NCI-H460 (cell line): ENCODE results near the gene SLC25A17. TPM values are rescaled to one million over a fixed set of nuclear protein-coding genes. Genes with fewer than 3 reads are reported as not detected.
"Not testable (repeated sequence)": the region's sequence is repeated elsewhere in the genome, so short reads cannot be mapped to it uniquely, and the experiment has no call there.

ENCODE experiments used
- DNase-seq: peaks from one replicate; pipeline ENCODE4 v3.0.0-alpha.2; 2016; ENCODE audit warnings: low read depth; ENCODE audit errors: extremely low read depth
- polyA plus RNA-seq: library from polyadenylated mRNA; depleted of rRNA; stranded (reverse); fragments of >200 nt; gene quantifications from 2 replicates; pipeline ENCODE4 v1.2.3, GENCODE V29; 2014; cell fraction: nucleus; rRNA removed
- total RNA-seq: library from RNA; depleted of rRNA; stranded (reverse); fragments of >200 nt; shearing (Covaris generic); gene quantifications from 2 replicates; pipeline ENCODE4 v1.2.3, GENCODE V29; 2014; rRNA removed

SLC25A17 gene, protein sequence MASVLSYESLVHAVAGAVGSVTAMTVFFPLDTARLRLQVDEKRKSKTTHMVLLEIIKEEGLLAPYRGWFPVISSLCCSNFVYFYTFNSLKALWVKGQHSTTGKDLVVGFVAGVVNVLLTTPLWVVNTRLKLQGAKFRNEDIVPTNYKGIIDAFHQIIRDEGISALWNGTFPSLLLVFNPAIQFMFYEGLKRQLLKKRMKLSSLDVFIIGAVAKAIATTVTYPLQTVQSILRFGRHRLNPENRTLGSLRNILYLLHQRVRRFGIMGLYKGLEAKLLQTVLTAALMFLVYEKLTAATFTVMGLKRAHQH
- 35.9 and 36.8 TPM in 2 replicates for total RNA-seq
- polyA plus RNA-seq = 38.6 and 43.1 TPM in 2 replicates

DNA sequence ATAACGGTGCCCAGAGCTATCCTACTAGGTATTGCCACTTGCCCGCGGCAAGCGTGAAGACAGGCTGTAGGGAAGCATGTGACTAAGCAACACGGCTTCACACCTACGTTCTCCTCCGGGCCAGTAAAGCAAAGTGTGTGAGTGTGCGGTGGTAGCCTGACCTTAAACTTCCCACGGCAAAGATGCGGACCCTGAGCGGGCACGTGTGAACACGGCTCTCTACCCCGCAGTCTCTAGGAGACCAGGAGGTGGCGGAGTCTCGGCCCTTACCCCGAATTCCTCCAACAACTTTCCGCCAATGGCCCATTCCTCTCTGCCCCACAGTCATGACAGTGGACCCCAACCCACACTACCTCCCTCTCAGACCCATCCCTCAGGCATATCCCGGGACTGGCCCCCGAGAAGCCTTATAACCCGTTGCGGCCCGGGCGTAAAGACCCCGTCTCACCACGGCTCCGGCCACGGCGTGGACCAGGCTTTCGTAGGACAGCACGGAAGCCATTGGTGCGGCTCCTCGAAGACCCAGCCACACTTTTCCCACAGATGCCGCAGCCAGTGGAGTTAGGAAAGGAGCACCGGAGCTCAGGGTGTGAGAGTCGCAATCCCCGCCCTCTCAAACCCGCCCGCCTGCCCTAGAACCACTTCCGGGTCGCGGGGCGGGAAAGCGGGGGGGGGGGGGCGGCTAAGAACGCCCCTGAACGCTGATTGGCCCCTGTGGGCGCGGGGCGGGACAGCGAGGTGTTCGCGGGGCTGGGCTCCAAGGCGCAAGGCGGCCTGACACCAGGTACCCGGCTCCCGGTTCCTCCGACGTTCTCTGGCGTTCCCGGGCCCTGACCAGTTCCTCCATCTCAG, at the start of gene SLC25A17:
TSS of gene SLC25A17 (minus strand) at position 600 of the 852 bp plus-strand sequence. CDS start at position 502, 98 bp downstream.
- peak; percentile 73 for DNase-seq

DNA sequence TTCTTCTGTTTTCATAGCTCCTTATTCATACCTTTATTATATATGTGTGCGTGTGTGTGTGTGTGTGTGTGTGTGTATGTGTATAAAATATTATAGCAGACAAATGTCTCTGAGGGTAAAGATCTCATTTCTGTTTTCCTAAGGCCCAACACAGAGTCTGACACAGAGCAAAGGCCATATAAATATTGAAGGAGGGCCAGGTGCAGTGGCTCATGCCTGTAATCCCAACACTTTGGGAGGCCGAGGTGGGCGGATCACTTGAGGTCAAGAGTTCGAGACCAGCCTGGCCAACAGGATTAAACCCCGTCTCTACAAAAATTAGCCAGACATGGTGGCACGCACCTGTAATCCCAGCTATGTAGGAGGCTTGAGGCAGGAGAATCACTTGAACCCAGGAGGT, 49.2 kb upstream of the SLC25A17 start:
- not testable (repeated sequence) for DNase-seq

DNA sequence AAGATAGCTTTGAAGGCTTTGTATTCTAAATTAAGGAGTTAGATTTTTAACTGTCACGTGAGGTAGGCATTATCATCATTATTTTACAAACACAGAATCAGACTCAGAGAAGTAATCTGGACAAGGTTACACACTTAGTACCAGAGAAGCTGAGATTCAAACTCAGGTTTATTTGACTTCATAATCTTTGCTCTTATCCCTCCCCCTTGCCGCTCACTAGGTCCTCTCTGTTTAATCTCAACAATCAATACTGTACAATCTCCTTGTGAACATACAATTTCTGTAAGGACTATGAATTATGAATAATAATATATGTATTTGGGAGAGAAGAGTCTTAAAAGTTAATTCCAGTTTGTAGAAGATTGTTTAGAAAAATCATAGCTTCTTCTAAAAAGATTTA, 48.0 kb upstream of the SLC25A17 start:
- no peak for DNase-seq

GRCh38 chr22:40862537-40862936, 43.4 kb upstream of the SLC25A17 start:
- DNase-seq = no peak

GRCh38 chr22:40862013-40862412, 42.9 kb upstream of the SLC25A17 start, which contains the start of gene DNAJB7:
TSS of gene DNAJB7 (minus strand) at chr22:40862113. CDS start at chr22:40861994, 119 bp downstream.
- no peak for DNase-seq

- no peak for DNase-seq
These were observed 38.2 kb upstream of the SLC25A17 start for GRCh38 chr22:40857309-40857855.

GRCh38 chr22:40856513-40857308, 37.6 kb upstream of the SLC25A17 start, which contains the start of the genes ST13 and XPNPEP3:
TSS of gene ST13 (minus strand) at chr22:40856639. CDS start at chr22:40856540, 99 bp downstream.
TSS of gene XPNPEP3 (plus strand) at chr22:40857148. CDS start at chr22:40857182, 34 bp downstream.
- DNase-seq = peak; percentile 91

DNA sequence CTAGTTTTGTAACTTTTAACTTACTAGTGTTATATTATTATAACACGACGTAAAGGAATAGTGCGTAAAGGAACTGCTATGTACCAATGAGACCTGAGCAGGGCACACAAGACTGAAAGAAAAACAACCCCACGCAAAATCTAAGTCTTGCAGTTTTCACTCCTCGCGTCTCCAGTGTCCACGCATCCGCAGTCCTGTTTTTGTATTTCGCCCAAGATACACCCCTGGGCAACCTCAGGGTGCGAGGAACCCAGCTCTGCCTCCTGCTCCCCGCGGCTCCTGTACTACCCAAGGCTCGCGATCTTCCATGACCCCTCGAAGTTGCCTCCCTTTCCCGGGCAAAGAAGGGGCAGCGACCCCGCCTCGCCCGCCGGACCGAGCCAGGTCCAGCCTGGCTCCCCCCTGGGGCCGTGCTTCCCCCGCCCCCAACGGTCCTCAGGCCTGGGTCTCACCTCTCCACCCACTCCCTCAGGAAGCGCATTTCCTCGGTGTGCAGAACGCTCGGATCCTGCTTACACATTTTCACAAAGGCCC, 36.9 kb upstream of the SLC25A17 start:
- DNase-seq = no peak

DNA sequence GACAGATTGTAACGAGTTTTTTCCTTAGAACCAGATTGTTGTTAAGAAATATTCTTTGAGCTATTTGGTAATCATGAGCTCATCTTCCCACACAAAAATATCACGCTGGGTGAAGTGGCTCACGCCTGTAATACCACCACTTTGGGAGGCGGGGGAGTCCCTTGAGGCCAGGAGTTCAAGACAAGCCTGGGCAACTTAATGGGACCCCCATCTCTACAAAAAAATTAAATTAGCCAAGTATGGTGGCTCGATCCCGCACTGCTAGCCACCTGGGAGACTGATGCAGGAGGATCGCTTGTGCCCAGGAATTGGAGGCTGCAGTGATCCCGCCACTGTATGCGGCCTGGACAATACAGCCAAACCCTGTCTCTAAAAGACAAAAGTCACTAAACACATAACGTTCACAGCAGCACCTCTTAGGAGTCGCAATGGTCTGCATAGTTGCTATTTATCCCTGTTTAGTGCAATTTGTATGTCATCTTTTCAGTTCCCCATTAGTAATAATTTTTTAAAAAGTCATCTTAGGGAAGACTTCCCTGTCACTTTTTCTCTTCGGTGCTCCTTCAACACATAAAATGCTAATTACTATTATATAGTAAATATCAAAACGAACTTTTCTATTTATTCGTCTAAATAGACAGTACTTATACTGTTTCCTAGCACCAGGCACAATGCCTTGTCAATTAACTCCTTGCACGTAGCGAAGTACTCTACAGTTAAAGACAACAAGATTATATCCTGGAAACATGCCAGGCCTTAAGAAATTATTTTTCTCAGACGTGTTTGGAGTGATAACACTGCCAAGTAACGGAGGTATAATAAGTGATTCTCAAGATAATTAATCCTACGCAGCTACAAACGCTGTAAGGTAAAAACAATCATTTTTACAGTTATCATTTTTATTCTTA, 36.2 kb upstream of the SLC25A17 start:
- no peak for DNase-seq

GRCh38 chr22:40853961-40854360, 34.8 kb upstream of the SLC25A17 start:
- no peak for DNase-seq

DNA sequence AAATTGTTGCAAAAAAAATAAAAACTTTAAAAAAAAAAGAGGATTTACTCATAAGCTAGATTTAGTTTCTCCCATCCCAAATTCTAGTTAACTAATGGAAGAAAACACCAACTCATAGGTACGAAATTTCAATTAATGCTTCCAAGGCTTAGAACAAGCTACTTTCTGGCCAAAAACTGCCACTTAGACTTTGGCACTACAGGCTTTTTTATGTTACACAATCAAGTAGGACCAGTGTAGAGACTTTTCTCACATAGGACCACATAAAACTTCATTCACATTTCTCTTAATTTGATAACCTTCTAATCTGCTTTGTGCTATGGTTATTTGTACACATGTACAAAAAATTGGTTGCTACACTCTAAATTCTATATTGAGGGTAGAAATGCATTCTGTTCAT, 34.2 kb upstream of the SLC25A17 start:
- no peak for DNase-seq

DNA sequence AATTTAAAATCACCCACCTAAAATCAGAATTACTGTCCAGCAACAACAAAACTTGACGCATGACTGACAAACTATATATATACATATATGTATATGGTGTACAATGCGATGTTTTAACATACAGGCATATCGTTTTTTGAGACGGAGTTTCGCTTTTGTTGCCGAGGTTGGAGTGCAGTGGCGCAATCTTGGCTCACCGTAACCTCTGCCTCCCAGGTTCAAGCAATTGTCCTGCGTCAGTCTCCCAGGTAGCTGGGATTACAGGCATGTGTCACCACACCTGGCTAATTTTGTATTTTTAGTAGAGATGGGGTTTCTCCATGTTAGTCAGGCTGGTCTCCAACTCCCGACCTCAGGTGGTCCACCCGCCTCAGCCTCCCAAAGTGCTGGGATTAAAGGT, 26.7 kb upstream of the SLC25A17 start:
- DNase-seq = not testable (repeated sequence)

- no peak for DNase-seq
These were observed 25.8 kb upstream of the SLC25A17 start for GRCh38 chr22:40844951-40845350.

DNA sequence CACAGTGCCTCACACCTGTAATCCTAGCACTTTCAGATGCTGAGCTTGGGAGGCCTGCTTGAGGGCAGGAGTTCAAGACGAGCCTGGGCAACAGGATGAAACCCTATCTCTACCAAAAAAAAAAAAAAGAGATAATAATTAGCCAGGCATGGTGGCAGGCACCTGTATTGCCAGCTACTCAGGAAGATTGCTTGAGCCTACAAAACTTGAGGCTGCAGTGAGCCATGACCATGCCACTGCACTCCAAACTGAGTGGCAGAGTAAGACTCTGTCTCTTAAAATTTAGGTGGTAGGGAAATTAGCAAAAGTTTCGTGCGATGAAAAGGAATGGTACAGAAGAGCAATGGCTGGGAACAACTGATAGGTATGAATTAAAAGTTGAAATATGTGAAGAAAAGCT, 19.3 kb upstream of the SLC25A17 start:
- DNase-seq = no peak

DNA sequence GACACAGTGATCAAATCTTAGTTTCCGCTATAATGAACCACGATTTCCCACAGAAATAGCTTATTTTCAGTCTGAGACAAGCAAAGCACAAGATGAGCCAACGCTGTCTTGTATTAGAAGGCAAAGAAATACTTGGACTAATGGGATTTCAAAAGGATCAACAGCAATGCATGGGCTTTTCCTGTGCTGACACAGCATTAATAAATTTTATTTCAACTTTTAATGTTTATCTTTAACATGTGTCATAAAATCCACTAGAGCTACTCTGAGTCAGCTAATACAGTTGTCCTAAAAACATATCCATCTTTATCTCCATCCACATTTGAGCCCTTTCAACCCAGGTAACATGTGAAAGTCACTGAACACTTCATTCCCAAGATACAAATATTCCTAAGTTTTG, 15.5 kb upstream of the SLC25A17 start:
- no peak for DNase-seq

- no peak for DNase-seq
These were observed 10.0 kb upstream of the SLC25A17 start for GRCh38 chr22:40829131-40829530.

DNA sequence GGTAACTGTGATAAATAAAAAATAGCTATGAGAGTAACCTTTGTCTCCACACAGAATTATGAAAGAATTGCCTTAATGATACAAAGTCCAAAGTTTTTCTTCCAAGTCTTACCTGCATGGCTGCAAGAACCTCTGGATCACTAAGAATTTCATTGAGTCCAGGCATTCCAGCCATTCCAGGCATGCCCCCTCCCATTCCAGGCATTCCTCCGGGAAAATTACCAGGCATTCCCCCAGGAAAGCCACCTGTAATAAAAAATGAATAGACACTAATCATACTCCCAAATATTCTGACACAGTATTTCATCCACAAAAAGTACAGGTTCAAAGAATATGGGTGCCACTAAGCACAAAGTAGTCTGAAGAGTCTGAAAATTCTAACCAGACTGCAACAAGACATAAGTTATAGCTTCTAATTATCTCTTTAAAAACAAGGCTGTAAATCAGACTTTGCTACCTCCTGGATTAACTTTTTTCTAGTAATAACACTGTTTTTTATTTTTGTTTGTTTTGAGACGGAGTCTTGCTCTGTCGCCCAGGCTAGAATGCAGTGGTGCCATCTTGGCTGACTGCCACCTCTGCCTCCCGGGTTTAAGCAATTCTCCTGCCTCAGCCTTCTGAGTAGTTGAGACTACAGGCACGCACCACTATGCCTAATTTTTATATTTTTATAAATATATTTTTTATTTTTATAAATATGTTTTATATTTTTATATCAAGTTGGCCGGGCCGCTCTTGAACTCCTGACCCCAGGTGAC, 8.0 kb upstream of the SLC25A17 start:
- no peak for DNase-seq

GRCh38 chr22:40826292-40826691, 7.1 kb upstream of the SLC25A17 start:
- DNase-seq = not testable (repeated sequence)
